HepG2 (cell line): ENCODE data around the gene YIF1B. TPM values are rescaled to one million over a fixed set of nuclear protein-coding genes. Genes with fewer than 3 reads are reported as not detected.

Experiments used
- ATF5 ChIP-seq: sonication (generic); formaldehyde crosslinking; IDR thresholded peaks from 2 replicates; pipeline ENCODE4 v1.4.0; 2020; ENCODE audit warnings: mild to moderate bottlenecking, low read depth, missing genetic modification reagents
- ERF ChIP-seq: IDR thresholded peaks from 2 replicates; pipeline ENCODE4 v1.6.1; 2018; ENCODE audit warnings: missing biosample characterization, missing genetic modification reagents
- FOXK2 ChIP-seq: fragments of 450-650 bp; IDR thresholded peaks from 2 replicates; pipeline ENCODE4 v1.6.1; 2016
- HNRNPK ChIP-seq: fragments of 200-400 bp; formaldehyde crosslinking; IDR thresholded peaks from 2 replicates; pipeline ENCODE4 v1.6.1; 2018; ENCODE audit warnings: low read length, low read depth, moderate library complexity, mild to moderate bottlenecking; ENCODE audit not compliant: poor library complexity, severe bottlenecking
- MAX ChIP-seq: IDR thresholded peaks from 2 replicates; pipeline ENCODE4 v1.6.1; 2012; ENCODE audit warnings: inconsistent platforms
- MNT ChIP-seq: fragments of 450-650 bp; IDR thresholded peaks from 2 replicates; pipeline ENCODE4 v1.6.1; 2016
- NCOA5 ChIP-seq: sonication (generic); formaldehyde crosslinking; IDR thresholded peaks from 2 replicates; pipeline ENCODE4 v1.4.0; 2020; ENCODE audit warnings: missing genetic modification reagents
- RCOR2 ChIP-seq: IDR thresholded peaks from 2 replicates; pipeline ENCODE4 v1.6.1; 2016; ENCODE audit warnings: missing biosample characterization, missing genetic modification reagents
- REXO4 ChIP-seq: sonication (generic); formaldehyde crosslinking; IDR thresholded peaks from 2 replicates; pipeline ENCODE4 v1.8.0; 2022; ENCODE audit warnings: missing genetic modification reagents, mild to moderate bottlenecking, borderline replicate concordance
- SMAD1 ChIP-seq: sonication (generic); formaldehyde crosslinking; IDR thresholded peaks from 2 replicates; pipeline ENCODE4 v1.4.0; 2020; ENCODE audit warnings: missing genetic modification reagents, low read depth, mild to moderate bottlenecking, borderline replicate concordance
- SNAPC2 ChIP-seq: sonication (generic); formaldehyde crosslinking; IDR thresholded peaks from 2 replicates; pipeline ENCODE4 v1.8.1; 2022; ENCODE audit warnings: mild to moderate bottlenecking, missing genetic modification reagents
- TSC22D2 ChIP-seq: sonication (generic); formaldehyde crosslinking; IDR thresholded peaks from 2 replicates; pipeline ENCODE4 v1.5.1; 2020; ENCODE audit warnings: missing genetic modification reagents, mild to moderate bottlenecking, borderline replicate concordance
- ZHX2 ChIP-seq, 2 experiments: sonication (generic) in 1 of 2; formaldehyde crosslinking in 1 of 2; IDR thresholded peaks; 2 replicates each; pipeline versions ENCODE4 v1.6.1 to v1.9.0; 2014 to 2022; ENCODE audit warnings: antibody characterized with exemption in 1 of 2, borderline replicate concordance in 1 of 2, inconsistent platforms in 1 of 2, low read depth in 1 of 2, missing genetic modification reagents in 1 of 2
- ZKSCAN5 ChIP-seq: sonication (generic); formaldehyde crosslinking; IDR thresholded peaks from 2 replicates; pipeline ENCODE4 v1.5.1; 2020; ENCODE audit warnings: mild to moderate bottlenecking, missing genetic modification reagents
- ZNF292 ChIP-seq: sonication (generic); formaldehyde crosslinking; IDR thresholded peaks from 2 replicates; pipeline ENCODE4 v1.8.1; 2022; ENCODE audit warnings: mild to moderate bottlenecking, low read depth, missing genetic modification reagents, borderline replicate concordance
- ZNF331 ChIP-seq: sonication (generic); formaldehyde crosslinking; IDR thresholded peaks from 2 replicates; pipeline ENCODE4 v1.4.0; 2020; ENCODE audit warnings: missing genetic modification reagents
- ZNF512 ChIP-seq: sonication (generic); formaldehyde crosslinking; IDR thresholded peaks from 2 replicates; pipeline ENCODE4 v1.4.0; 2020; ENCODE audit warnings: mild to moderate bottlenecking, missing genetic modification reagents
- ZNF580 ChIP-seq: IDR thresholded peaks from 2 replicates; pipeline ENCODE4 v1.6.1; 2016; ENCODE audit warnings: low read depth, borderline replicate concordance
- ZNF629 ChIP-seq: sonication (generic); formaldehyde crosslinking; conservative IDR thresholded peaks from 2 replicates; pipeline ENCODE4 v1.5.0; 2020; ENCODE audit warnings: missing genetic modification reagents
- polyA plus RNA-seq, 8 experiments: library from polyadenylated mRNA; depleted of rRNA in 3 of 8; stranded (reverse) in 7 of 8; unstranded in 1 of 8; fragments of >200 nt; fragmentation: Illumina TruSeq in 4 of 8; extraction: Trizol in 4 of 8; gene quantifications; 2 replicates each; pipeline versions ENCODE4 v1.2.1 to v1.2.3, GENCODE V29; 2011 to 2016; ENCODE audit warnings: low read depth in 4 of 8, missing spikeins in 1 of 8, mixed read lengths in 1 of 8; ENCODE audit not compliant: insufficient read depth in 1 of 8
- total RNA-seq, 5 experiments: library from RNA; depleted of rRNA; stranded (reverse); fragments of >200 nt; fragmentation: Illumina TruSeq; extraction: Trizol; gene quantifications; 2 replicates each; pipeline ENCODE4 v1.2.3, GENCODE V29; 2016; ENCODE audit warnings: low read depth in 1 of 5

YIF1B gene
- total and polyA plus RNA-seq, 2 of the 13 experiments (the other 11 are each of a cell fraction or from before 2014, with no cell fraction given) = 41.4 to 85.2 TPM

- TF ChIP-seq REXO4 (no peak), ZNF331 (CRISPR knock-in tag) (no peak), ERF (peak; percentile 53; the same call in 1 of the 2 replicates), NCOA5 (CRISPR knock-in tag) (no peak), ATF5 (CRISPR knock-in tag) (no peak), ZNF512 (CRISPR knock-in tag) (no peak), FOXK2 (no peak), HNRNPK (no peak), ZKSCAN5 (CRISPR knock-in tag) (no peak), TSC22D2 (no peak), ZHX2 (IDR thresholded peaks at IDR 0.05; ENCODE audit: low read depth) (no peak), ZHX2 (CRISPR knock-in tag; IDR thresholded peaks at IDR 0.05; ENCODE audit: borderline replicate concordance) (no peak), ZNF580 (CRISPR knock-in tag) (no peak), SMAD1 (CRISPR knock-in tag) (no peak), SNAPC2 (peak; percentile 73; the same call in 1 of the 2 replicates), MNT (no peak), RCOR2 (CRISPR knock-in tag) (no peak), MAX (peak; percentile 49; the same call in 1 of the 2 replicates), ZNF629 (CRISPR knock-in tag) (0 out of 2 replicates have a peak, but pooled peaks have one; percentile 19), ZNF292 (peak; percentile 21; the same call in 1 of the 2 replicates)
These were observed 21.1 kb upstream of the YIF1B start (continued) for GRCh38 chr19:38336638-38337359.
